Upper lobe of right lung (tissue), 1 donor: ENCODE measurements around the gene NT5DC4. TPM values are rescaled to one million over a fixed set of nuclear protein-coding genes. Genes with fewer than 3 reads are reported as not detected.
A peak's percentile ranks its signal among the peaks of the same experiment; 100 is the strongest.

Experiments used
- ATAC-seq: fragments of 200-7000 bp; cut with Tn5 transposase; one replicate; pipeline ENCODE4 v1.9.1; 2020; ENCODE audit warnings: mild to moderate bottlenecking, moderate library complexity
- DNase-seq: peaks from one replicate; pipeline ENCODE4 v3.0.0-alpha.2; 2020
- H3K27ac ChIP-seq: fragments of 200-600 bp; one replicate; pipeline ENCODE4 v1.8.0; 2022
- H3K27me3 ChIP-seq: fragments of 200-600 bp; one replicate; pipeline ENCODE4 v1.8.0; 2022; ENCODE audit warnings: mild to moderate bottlenecking
- H3K36me3 ChIP-seq: fragments of 200-600 bp; one replicate; pipeline ENCODE4 v1.8.0; 2022
- H3K4me1 ChIP-seq: fragments of 200-600 bp; one replicate; pipeline ENCODE4 v1.8.0; 2022
- H3K4me3 ChIP-seq: fragments of 200-600 bp; one replicate; pipeline ENCODE4 v1.8.0; 2022; ENCODE audit warnings: mild to moderate bottlenecking
- H3K9me3 ChIP-seq: fragments of 200-600 bp; one replicate; pipeline ENCODE4 v1.8.0; 2022
- intact Hi-C: fragments of 100-400 bp; cut with DNase I; formaldehyde crosslinking; loops from one replicate; pipeline ENCODE4 v1.11.0; 2022
- total RNA-seq: library from RNA; stranded (reverse); fragmentation: NEBNext Ultra II Directional; extraction: Animal tissue kit (Norgen Biotek cat#: 25700); gene quantifications from one replicate; pipeline ENCODE4 v1.2.1, GENCODE V29; 2021
- TF ChIP-seq, protein P1 (sequence below): fragments of 200-600 bp; IDR thresholded peaks from one replicate; pipeline ENCODE4 v1.8.0; 2022; ENCODE audit warnings: antibody characterized with exemption
- donor health status: DM: no; HTN: yes; CAD: no; lungs with severe emphysema.

NT5DC4 gene
- total RNA-seq, 1 donor from 2014 or later = not detected

DNA sequence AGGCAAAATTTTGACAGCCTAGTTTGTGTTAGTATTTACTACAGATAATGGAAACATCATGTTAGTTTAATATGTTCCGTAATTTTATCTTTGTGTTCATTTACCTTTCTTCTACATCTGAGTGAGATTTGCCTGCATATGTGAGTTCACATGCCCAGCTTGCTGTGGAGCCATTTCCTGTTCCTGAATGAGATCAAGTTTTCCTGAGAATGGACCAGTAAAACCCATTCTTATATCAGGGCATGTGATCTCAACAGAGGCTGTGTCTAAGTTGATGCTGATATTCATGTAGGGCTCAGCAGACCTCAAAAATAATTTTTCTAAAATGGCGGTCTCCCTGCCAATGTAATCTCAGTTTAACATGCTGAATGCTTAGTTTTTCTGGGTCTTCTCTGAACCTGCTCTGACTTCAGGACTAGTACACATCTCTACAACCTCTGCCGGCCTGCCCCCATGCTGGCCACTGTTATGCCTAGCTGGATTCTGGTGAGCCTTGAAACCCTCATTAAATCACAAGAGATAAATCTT lies 62.4 kb downstream of the NT5DC4 start:
- no peak overlapping the region for H3K27ac ChIP-seq
- no peak for ATAC-seq
- TF ChIP-seq, protein P1, sequence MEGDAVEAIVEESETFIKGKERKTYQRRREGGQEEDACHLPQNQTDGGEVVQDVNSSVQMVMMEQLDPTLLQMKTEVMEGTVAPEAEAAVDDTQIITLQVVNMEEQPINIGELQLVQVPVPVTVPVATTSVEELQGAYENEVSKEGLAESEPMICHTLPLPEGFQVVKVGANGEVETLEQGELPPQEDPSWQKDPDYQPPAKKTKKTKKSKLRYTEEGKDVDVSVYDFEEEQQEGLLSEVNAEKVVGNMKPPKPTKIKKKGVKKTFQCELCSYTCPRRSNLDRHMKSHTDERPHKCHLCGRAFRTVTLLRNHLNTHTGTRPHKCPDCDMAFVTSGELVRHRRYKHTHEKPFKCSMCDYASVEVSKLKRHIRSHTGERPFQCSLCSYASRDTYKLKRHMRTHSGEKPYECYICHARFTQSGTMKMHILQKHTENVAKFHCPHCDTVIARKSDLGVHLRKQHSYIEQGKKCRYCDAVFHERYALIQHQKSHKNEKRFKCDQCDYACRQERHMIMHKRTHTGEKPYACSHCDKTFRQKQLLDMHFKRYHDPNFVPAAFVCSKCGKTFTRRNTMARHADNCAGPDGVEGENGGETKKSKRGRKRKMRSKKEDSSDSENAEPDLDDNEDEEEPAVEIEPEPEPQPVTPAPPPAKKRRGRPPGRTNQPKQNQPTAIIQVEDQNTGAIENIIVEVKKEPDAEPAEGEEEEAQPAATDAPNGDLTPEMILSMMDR = no peak
- H3K9me3 ChIP-seq = no peaks in the 10 kb centered on the region
- no peak overlapping the region for H3K4me3 ChIP-seq
- intact Hi-C loops = no loop called here
- H3K4me1 ChIP-seq = no peaks in the 10 kb centered on the region
- no peak for DNase-seq
- no peaks in the 10 kb centered on the region for H3K27me3 ChIP-seq
- no peaks in the 10 kb centered on the region for H3K36me3 ChIP-seq

DNA sequence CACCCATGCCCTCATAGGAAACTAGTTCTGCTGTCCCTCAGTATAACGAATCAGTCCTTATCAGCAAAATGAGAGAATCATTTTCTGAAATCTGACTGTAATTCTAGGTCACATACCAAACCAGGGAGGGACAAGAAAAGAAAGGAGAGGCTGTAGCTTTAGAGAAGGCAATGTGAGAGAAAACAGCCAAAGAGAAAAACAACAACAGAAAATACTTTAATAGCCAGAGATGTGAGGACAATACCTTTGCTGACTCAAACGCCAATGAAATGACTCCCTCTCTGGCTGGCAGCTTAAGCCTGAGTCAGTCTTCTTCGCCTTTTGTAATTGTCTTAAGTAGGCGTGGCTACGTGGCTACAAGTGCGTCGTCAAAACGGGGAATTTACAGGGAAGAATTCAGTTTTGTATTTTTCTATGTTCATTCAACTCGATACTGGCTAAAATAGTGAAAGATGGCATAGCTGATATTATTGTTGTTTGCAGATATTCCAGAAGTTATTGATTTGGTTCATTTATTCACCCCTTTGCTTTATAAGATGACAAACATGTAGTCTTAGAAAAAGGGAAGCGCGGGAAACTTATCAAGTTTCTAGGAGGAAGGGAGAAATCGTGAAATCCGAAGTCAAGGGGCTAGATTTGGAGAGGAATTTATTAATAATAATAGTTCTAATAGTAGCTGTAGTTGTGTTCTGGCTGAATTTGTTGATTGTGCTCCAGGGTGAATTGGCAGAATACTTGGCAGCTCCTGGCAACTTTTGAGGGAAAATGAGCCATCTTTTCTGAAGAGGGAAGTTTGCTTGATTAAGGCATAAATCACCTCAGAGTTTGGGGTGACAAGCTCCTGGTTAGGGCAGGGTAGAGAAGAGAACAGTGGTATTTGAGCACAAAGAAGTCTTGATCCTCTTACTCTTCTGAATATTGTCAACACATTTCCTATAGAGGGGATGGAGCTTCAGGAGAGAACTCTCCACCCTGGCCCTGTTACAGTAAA lies 63.7 kb downstream of the NT5DC4 start, which contains the start of gene IL1A:
Gene IL1A (minus strand): TSS at position 295 of the 991 bp plus-strand sequence. CDS start 723 bp downstream, outside the sequence.
- Histone ChIP-seq H3K9me3 (no peaks in the 10 kb centered on the region), H3K27ac (no peak within 1 kb of the TSS), H3K4me3 (peak within 1 kb of the TSS; percentile 4), H3K27me3 (no peaks in the 10 kb centered on the region), H3K4me1 (no peaks in the 10 kb centered on the region), H3K36me3 (no peaks in the 10 kb centered on the region)
- peak; percentile 68 for ATAC-seq
- intact Hi-C loops = no loop called here
- TF ChIP-seq, protein P1 = no peak
- no peak for DNase-seq

GRCh38 chr2:112787294-112787693 lies 66.5 kb downstream of the NT5DC4 start:
- no peaks in the 10 kb centered on the region for H3K36me3 ChIP-seq
- no peaks in the 10 kb centered on the region for H3K27me3 ChIP-seq
- no peak overlapping the region for H3K27ac ChIP-seq
- intact Hi-C loops = no loop called here
- H3K4me1 ChIP-seq = no peaks in the 10 kb centered on the region
- H3K4me3 ChIP-seq = no peak overlapping the region
- DNase-seq (no peak), ATAC-seq (no peak)
- TF ChIP-seq, protein P1 = no peak
- H3K9me3 ChIP-seq = no peaks in the 10 kb centered on the region

- DNase-seq (no peak), ATAC-seq (peak; percentile 69)
- H3K9me3 ChIP-seq = no peaks in the 10 kb centered on the region
- H3K27me3 ChIP-seq = no peaks in the 10 kb centered on the region
- H3K4me3 ChIP-seq = no peak overlapping the region
- H3K36me3 ChIP-seq = no peaks in the 10 kb centered on the region
- intact Hi-C loops = no loop called here
- H3K27ac ChIP-seq = no peak overlapping the region
- H3K4me1 ChIP-seq = no peaks in the 10 kb centered on the region
- TF ChIP-seq, protein P1 = no peak
Measured at GRCh38 chr2:112787729-112788393, 67.0 kb downstream of the NT5DC4 start.

DNA sequence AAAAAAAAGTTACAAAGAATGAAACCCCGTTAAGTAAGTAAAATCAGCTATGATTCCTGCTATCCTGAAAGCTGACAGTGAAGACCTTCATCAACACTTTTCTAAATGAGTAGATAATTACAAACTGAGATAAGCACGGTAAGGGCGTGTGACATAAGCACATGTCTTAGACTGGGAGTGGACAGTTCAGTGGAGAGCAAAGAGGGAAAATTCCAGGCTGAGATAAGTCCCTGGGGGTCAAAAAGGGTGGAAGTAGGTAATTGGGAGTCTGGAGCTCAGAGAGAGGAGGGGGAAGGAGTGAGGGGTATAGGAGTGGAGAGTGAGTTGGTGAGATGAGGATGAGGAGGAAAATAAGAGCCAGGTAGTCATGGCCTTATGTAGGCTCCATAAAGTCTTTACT lies 67.8 kb downstream of the NT5DC4 start:
- TF ChIP-seq, protein P1 = no peak
- intact Hi-C loops = no loop called here
- ATAC-seq (no peak), DNase-seq (no peak)
- H3K4me1 ChIP-seq = no peaks in the 10 kb centered on the region
- no peak overlapping the region for H3K4me3 ChIP-seq
- no peak overlapping the region for H3K27ac ChIP-seq
- H3K27me3 ChIP-seq = no peaks in the 10 kb centered on the region
- no peaks in the 10 kb centered on the region for H3K36me3 ChIP-seq
- H3K9me3 ChIP-seq = no peaks in the 10 kb centered on the region

Other genes starting within 250 kb of the NT5DC4 start
- 45.4 TPM for gene TTL, start 238.9 kb upstream of the NT5DC4 start, total RNA-seq
- 22.1 TPM for gene POLR1B, start 178.6 kb upstream of the NT5DC4 start, total RNA-seq
- 23.9 TPM for gene CHCHD5, start 136.4 kb upstream of the NT5DC4 start, total RNA-seq
- 59.4 TPM for gene SLC20A1, start 75.1 kb upstream of the NT5DC4 start, total RNA-seq
- 0.46 TPM for gene CKAP2L, start 43.6 kb downstream of the NT5DC4 start, total RNA-seq
- 1.9 TPM for gene IL1A, start 63.5 kb downstream of the NT5DC4 start, total RNA-seq
- 11.5 TPM for gene IL1B, start 115.8 kb downstream of the NT5DC4 start, total RNA-seq
- not detected for gene IL37, start 190.1 kb downstream of the NT5DC4 start, total RNA-seq